Astrocyte (in vitro differentiated cells and primary cell): ENCODE measurements around the gene SLC5A6. TPM values are rescaled to one million over a fixed set of nuclear protein-coding genes. Genes with fewer than 3 reads are reported as not detected.

Experiments used
- DNase-seq: peaks from one replicate; pipeline ENCODE4 v3.0.0-alpha.2; 2010; ENCODE audit warnings: low read depth
- FAIRE-seq: peaks from 2 replicates; lab custom pipeline; 2011; peaks lifted over from hg19 to GRCh38; lab: Jason Lieb, UNC
- H2AFZ ChIP-seq: 2 replicates; pipeline ENCODE4 v1.6.0; 2012; ENCODE audit warnings: low read depth, low read length, inconsistent platforms
- H3K27ac ChIP-seq: 2 replicates; pipeline ENCODE4 v1.5.1; 2011; ENCODE audit warnings: low read depth, low read length, inconsistent platforms
- H3K27me3 ChIP-seq: 2 replicates; pipeline ENCODE4 v1.6.0; 2011; ENCODE audit warnings: low read length, inconsistent platforms; ENCODE audit not compliant: insufficient read depth
- H3K36me3 ChIP-seq: 2 replicates; pipeline ENCODE4 v1.5.1; 2011; ENCODE audit warnings: low read length, inconsistent platforms; ENCODE audit not compliant: insufficient read depth
- H3K4me1 ChIP-seq: 2 replicates; pipeline ENCODE4 v1.5.1; 2011; ENCODE audit warnings: low read length, inconsistent platforms; ENCODE audit not compliant: insufficient read depth
- H3K4me2 ChIP-seq: 2 replicates; pipeline ENCODE4 v1.6.0; 2012; ENCODE audit warnings: low read length, inconsistent platforms
- H3K4me3 ChIP-seq: 2 replicates; pipeline ENCODE4 v1.5.1; 2011; ENCODE audit warnings: low read depth, mild to moderate bottlenecking, low read length, inconsistent platforms; ENCODE audit not compliant: insufficient read depth
- H3K79me2 ChIP-seq: 2 replicates; pipeline ENCODE4 v1.6.0; 2012; ENCODE audit warnings: mild to moderate bottlenecking, low read length, inconsistent platforms; ENCODE audit not compliant: insufficient read depth
- H3K9ac ChIP-seq: 2 replicates; pipeline ENCODE4 v1.6.0; 2012; ENCODE audit warnings: mild to moderate bottlenecking, low read length, inconsistent platforms
- H3K9me3 ChIP-seq: 2 replicates; pipeline ENCODE4 v1.5.1; 2012; ENCODE audit warnings: low read depth, mild to moderate bottlenecking, low read length, inconsistent platforms; ENCODE audit not compliant: insufficient read depth
- H4K20me1 ChIP-seq: 2 replicates; pipeline ENCODE4 v1.6.0; 2012; ENCODE audit warnings: low read length, inconsistent platforms; ENCODE audit not compliant: insufficient read depth
- H3K27ac Mint-ChIP-seq: one replicate; pipeline ENCODE4 v1.8.0; 2021; ENCODE audit warnings: mild to moderate bottlenecking, mixed read lengths; ENCODE audit not compliant: unreplicated experiment
- H3K27me3 Mint-ChIP-seq: one replicate; pipeline ENCODE4 v1.8.0; 2021; ENCODE audit warnings: low read depth, mixed read lengths; ENCODE audit not compliant: unreplicated experiment
- H3K36me3 Mint-ChIP-seq: one replicate; pipeline ENCODE4 v1.8.0; 2021; ENCODE audit warnings: low read depth, mixed read lengths; ENCODE audit not compliant: unreplicated experiment
- H3K4me1 Mint-ChIP-seq: one replicate; pipeline ENCODE4 v1.8.0; 2021; ENCODE audit warnings: low read depth, mixed read lengths; ENCODE audit not compliant: unreplicated experiment
- H3K4me3 Mint-ChIP-seq: one replicate; pipeline ENCODE4 v1.8.0; 2021; ENCODE audit warnings: mild to moderate bottlenecking, moderate library complexity, mixed read lengths; ENCODE audit not compliant: unreplicated experiment
- H3K9me3 Mint-ChIP-seq: one replicate; pipeline ENCODE4 v1.8.0; 2021; ENCODE audit warnings: mild to moderate bottlenecking, mixed read lengths; ENCODE audit not compliant: unreplicated experiment
- EZH2 ChIP-seq: IDR thresholded peaks from 2 replicates; pipeline ENCODE4 v1.6.1; 2012; ENCODE audit warnings: mild to moderate bottlenecking, low read length, inconsistent platforms; ENCODE audit not compliant: insufficient read depth
- total RNA-seq: library from RNA; stranded (reverse); gene quantifications from 2 replicates; pipeline ENCODE4 v1.2.1, GENCODE V29; 2021
- TF ChIP-seq, protein P1 (sequence below): IDR thresholded peaks from 2 replicates; pipeline ENCODE4 v1.5.1; 2011; ENCODE audit warnings: low read depth, mild to moderate bottlenecking, inconsistent platforms, low read length, moderate library complexity; ENCODE audit not compliant: insufficient read depth

SLC5A6 gene
- total RNA-seq, 1 donor from 2014 or later: 54.0 TPM

DNA sequence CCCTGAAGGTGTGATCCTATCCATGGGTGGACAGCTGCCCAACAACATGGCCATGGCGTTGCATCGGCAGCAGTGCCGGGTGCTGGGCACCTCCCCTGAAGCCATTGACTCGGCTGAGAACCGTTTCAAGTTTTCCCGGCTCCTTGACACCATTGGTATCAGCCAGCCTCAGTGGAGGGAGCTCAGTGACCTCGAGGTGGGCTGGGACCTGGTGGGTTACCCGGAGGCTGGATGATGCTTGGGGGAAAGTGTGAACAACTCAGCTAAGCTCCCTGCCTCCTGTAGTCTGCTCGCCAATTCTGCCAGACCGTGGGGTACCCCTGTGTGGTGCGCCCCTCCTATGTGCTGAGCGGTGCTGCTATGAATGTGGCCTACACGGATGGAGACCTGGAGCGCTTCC lies 21.3 kb upstream of the SLC5A6 start:
- FAIRE-seq: no peak
- Mint-ChIP-seq H3K9me3 (no peaks in the 10 kb centered on the region), H3K4me1 (no peaks in the 10 kb centered on the region), H3K36me3 (peaks cover 17% of the 10 kb centered on the region), H3K27ac (no peak overlapping the region), H3K27me3 (no peaks in the 10 kb centered on the region), H3K4me3 (no peak overlapping the region)
- H3K4me3 ChIP-seq: no peak overlapping the region
- peaks cover 17% of the 10 kb centered on the region for H4K20me1 ChIP-seq
- H2AFZ ChIP-seq: no peak overlapping the region
- DNase-seq: no peak
- no peak overlapping the region for H3K4me2 ChIP-seq
- H3K27ac ChIP-seq: no peak overlapping the region
- H3K9me3 ChIP-seq: no peaks in the 10 kb centered on the region
- no peak overlapping the region for H3K9ac ChIP-seq
- H3K4me1 ChIP-seq: no peaks in the 10 kb centered on the region
- peaks cover 67% of the 10 kb centered on the region for H3K36me3 ChIP-seq
- no peaks in the 10 kb centered on the region for H3K79me2 ChIP-seq
- TF ChIP-seq EZH2: no peak
- TF ChIP-seq, protein P1, sequence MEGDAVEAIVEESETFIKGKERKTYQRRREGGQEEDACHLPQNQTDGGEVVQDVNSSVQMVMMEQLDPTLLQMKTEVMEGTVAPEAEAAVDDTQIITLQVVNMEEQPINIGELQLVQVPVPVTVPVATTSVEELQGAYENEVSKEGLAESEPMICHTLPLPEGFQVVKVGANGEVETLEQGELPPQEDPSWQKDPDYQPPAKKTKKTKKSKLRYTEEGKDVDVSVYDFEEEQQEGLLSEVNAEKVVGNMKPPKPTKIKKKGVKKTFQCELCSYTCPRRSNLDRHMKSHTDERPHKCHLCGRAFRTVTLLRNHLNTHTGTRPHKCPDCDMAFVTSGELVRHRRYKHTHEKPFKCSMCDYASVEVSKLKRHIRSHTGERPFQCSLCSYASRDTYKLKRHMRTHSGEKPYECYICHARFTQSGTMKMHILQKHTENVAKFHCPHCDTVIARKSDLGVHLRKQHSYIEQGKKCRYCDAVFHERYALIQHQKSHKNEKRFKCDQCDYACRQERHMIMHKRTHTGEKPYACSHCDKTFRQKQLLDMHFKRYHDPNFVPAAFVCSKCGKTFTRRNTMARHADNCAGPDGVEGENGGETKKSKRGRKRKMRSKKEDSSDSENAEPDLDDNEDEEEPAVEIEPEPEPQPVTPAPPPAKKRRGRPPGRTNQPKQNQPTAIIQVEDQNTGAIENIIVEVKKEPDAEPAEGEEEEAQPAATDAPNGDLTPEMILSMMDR: no peak
- no peaks in the 10 kb centered on the region for H3K27me3 ChIP-seq

DNA sequence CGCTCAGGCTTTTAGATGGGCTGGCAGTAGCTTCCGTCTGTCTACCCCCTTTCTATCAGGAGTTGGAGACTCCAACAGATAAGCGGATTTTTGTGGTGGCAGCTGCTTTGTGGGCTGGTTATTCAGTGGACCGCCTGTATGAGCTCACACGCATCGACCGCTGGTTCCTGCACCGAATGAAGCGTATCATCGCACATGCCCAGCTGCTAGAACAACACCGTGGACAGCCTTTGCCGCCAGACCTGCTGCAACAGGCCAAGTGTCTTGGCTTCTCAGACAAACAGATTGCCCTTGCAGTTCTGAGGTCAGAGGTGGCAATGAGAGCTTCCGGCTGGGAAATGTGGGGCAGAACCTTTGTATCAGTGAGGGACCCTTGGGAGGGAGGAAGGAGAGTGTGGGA lies 19.9 kb upstream of the SLC5A6 start:
- FAIRE-seq: no peak

DNA sequence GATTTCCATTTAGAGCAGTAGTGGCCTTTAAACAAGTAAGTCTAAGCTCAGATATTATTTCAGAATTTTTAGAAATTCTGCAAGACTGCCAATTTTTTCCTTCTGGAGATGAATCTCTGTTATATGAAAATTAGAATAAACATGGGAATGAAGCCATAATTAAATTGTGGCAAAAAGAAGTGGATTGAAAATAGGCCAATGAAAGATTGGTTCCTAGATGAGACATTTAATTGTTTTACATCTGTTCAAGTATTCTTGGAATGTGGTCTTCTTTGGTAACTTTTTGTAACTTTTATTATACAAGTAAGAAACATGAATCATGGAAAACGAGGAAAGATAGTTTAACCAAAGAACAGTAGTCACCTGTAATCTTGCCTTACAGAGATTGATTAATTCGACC lies 15.4 kb upstream of the SLC5A6 start:
- H3K4me1 ChIP-seq: no peaks in the 10 kb centered on the region
- peaks cover 15% of the 10 kb centered on the region for H4K20me1 ChIP-seq
- DNase-seq: no peak
- no peaks in the 10 kb centered on the region for H3K9me3 ChIP-seq
- TF ChIP-seq, protein P1: no peak
- no peak for TF ChIP-seq EZH2
- H3K27me3 ChIP-seq: no peaks in the 10 kb centered on the region
- no peak overlapping the region for H2AFZ ChIP-seq
- peaks cover 15% of the 10 kb centered on the region for H3K36me3 Mint-ChIP-seq
- H3K9ac ChIP-seq: no peak overlapping the region
- no peak overlapping the region for H3K4me3 ChIP-seq
- no peak overlapping the region for H3K27ac ChIP-seq
- no peak overlapping the region for H3K4me2 ChIP-seq
- no peaks in the 10 kb centered on the region for H3K79me2 ChIP-seq
- H3K27me3 Mint-ChIP-seq: no peaks in the 10 kb centered on the region
- FAIRE-seq: no peak
- peaks cover 64% of the 10 kb centered on the region for H3K36me3 ChIP-seq
- H3K27ac Mint-ChIP-seq: no peak overlapping the region
- no peak overlapping the region for H3K4me3 Mint-ChIP-seq
- H3K4me1 Mint-ChIP-seq: no peaks in the 10 kb centered on the region
- no peaks in the 10 kb centered on the region for H3K9me3 Mint-ChIP-seq

More for the DNA sequence above, 19.9 kb upstream of the SLC5A6 start:
- H3K9ac ChIP-seq: no peak overlapping the region
- no peak for DNase-seq
- TF ChIP-seq, protein P1: no peak
- no peak for TF ChIP-seq EZH2
- no peak overlapping the region for H3K27ac ChIP-seq
- no peak overlapping the region for H2AFZ ChIP-seq
- no peak overlapping the region for H3K27ac Mint-ChIP-seq
- no peaks in the 10 kb centered on the region for H3K27me3 Mint-ChIP-seq
- H3K4me1 ChIP-seq: no peaks in the 10 kb centered on the region
- no peaks in the 10 kb centered on the region for H3K27me3 ChIP-seq
- no peaks in the 10 kb centered on the region for H3K9me3 ChIP-seq
- peaks cover 14% of the 10 kb centered on the region for H3K36me3 Mint-ChIP-seq
- peaks cover 22% of the 10 kb centered on the region for H4K20me1 ChIP-seq
- no peak overlapping the region for H3K4me3 ChIP-seq
- no peaks in the 10 kb centered on the region for H3K4me1 Mint-ChIP-seq
- H3K4me2 ChIP-seq: no peak overlapping the region
- H3K36me3 ChIP-seq: peaks cover 66% of the 10 kb centered on the region
- H3K4me3 Mint-ChIP-seq: no peak overlapping the region
- no peaks in the 10 kb centered on the region for H3K9me3 Mint-ChIP-seq
- no peaks in the 10 kb centered on the region for H3K79me2 ChIP-seq
